ENCODE results near the gene INAVA.

Gene INAVA

DNA sequence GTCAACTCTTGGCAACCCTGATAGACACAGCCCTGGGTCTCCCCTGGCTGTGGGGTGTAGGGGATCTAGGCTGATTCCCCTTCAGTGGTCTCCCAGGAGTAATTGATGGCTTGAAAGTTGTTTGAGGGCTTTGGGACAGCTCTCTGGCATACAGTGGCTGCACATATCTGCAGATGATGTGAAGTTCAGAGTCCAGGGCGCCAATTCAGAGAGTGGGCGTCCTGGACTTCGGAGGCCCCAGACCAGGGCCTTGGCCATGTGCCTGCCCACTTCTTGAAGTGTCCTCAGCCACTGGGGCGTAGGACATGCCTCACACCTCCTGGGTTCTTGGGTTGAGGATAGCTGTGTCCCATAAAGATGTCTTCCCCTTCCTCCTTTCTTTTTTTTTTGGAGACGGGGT lies 2.6 kb downstream of the INAVA start:
- no peaks in the 10 kb centered on the region for H3K9me3 ChIP-seq
- in situ Hi-C loops (cut with MboI; ENCODE audit: low sequenced_read_pairs) = no loop called here
- no peak overlapping the region for H3K4me3 ChIP-seq
- no peaks in the 10 kb centered on the region for H3K4me1 ChIP-seq
- H3K36me3 ChIP-seq (replicated peaks) = no peaks in the 10 kb centered on the region
- no peaks in the 10 kb centered on the region for H3K27me3 ChIP-seq (ENCODE audit: low read depth)
- DNase-seq (ENCODE audit: low spot score in 2 of 2) = no peak

DNA sequence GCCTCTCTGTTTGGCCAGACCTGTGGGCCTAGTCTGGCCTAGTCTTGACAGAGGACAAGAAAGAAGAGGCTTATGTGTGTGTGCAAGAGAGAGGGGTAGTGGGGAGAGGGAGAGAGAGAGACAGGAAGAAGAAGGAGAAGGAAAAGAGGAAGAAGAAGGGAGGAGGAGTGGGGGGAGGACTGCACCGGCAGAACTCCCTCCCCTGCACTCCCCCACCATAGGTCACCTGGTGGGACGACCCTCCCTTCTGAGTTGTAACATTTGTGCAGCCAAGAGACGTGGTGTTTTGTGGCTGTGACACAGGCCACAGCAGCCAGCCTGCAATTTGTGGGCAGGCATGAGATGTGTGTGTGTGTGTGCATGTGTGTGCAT lies 4.3 kb downstream of the INAVA start:
- Histone ChIP-seq H3K4me1 (no peaks in the 10 kb centered on the region), H3K27me3 (ENCODE audit: low read depth) (no peaks in the 10 kb centered on the region), H3K4me3 (no peak overlapping the region), H3K9me3 (no peaks in the 10 kb centered on the region), H3K36me3 (replicated peaks) (no peaks in the 10 kb centered on the region)
- no peak for DNase-seq (ENCODE audit: low spot score in 2 of 2)
- in situ Hi-C loops (cut with MboI; ENCODE audit: low sequenced_read_pairs) = no loop called here

DNA sequence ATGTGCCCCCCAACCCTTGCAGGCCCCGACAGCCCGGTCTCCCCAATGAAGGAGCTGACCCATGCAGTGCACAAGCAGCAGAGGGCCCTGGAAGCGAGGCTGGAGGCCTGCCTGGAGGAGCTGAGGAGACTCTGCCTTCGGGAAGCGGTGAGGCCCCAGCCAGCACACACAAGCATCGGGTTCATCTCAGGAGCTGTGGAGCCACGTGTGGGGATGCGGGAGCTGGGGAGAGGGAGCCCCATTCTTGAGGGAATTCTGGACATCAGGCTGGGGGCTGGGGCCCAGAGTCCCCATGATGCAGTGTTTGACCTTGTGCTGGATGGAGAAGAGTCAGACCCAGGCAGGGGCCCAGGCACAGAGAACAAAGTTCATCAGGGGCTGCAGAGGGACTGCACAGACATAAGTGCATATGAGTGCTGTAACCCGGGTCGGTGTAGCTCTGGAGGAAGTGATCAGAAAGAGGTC lies 4.8 kb downstream of the INAVA start:
- Histone ChIP-seq H3K4me3 (no peak overlapping the region), H3K9me3 (no peaks in the 10 kb centered on the region), H3K27me3 (ENCODE audit: low read depth) (no peaks in the 10 kb centered on the region), H3K36me3 (replicated peaks) (no peaks in the 10 kb centered on the region), H3K4me1 (no peaks in the 10 kb centered on the region)
- no peak for DNase-seq (ENCODE audit: low spot score in 2 of 2)
- in situ Hi-C loops (cut with MboI; ENCODE audit: low sequenced_read_pairs) = no loop called here

DNA sequence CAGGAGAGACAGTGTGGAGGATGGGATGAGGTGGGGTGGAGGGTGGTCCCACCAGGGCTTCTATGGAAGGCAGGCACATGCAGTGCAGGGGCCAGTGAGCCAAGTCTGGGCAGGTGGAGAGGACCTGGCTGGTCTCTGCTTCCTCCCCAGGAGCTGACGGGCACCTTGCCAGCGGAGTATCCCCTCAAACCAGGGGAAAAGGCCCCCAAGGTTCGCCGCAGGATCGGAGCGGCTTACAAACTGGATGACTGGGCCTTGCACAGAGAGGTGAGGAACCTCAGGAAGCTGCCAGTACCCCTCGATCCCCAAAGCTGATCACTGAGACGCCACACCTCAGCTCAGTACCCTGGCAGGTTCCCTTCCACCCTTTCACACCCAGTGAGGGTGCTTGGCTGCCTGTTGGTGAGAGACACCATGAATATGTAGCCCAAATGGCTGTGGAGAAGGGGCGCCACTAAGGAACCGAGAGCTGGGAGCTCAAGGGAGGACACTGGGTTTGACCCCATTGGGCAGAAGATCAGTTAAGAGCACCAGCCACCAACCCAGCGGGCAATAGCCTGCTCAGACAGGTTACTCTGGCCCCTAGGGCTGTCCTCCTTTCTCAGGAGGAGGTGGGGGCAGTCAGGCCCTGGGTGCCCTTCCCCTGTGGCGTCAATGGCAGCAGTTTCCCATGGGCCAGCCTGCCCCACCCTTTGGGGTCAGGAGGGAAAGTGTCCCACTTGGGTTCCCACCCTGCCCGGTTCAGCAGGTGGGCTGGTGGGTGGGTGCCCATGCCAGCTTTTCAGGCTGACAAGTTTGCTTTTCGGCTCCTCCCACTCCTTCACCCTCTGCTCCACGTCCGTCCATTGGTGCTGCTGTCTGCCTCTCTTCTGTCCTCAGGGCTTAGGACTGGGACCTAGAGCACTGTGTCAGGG lies 5.5 kb downstream of the INAVA start:
- DNase-seq (ENCODE audit: low spot score in 2 of 2) = no peak
- in situ Hi-C loops (cut with MboI; ENCODE audit: low sequenced_read_pairs) = no loop called here
- Histone ChIP-seq H3K27me3 (ENCODE audit: low read depth) (no peaks in the 10 kb centered on the region), H3K4me3 (no peak overlapping the region), H3K4me1 (no peaks in the 10 kb centered on the region), H3K9me3 (no peaks in the 10 kb centered on the region), H3K36me3 (replicated peaks) (no peaks in the 10 kb centered on the region)

DNA sequence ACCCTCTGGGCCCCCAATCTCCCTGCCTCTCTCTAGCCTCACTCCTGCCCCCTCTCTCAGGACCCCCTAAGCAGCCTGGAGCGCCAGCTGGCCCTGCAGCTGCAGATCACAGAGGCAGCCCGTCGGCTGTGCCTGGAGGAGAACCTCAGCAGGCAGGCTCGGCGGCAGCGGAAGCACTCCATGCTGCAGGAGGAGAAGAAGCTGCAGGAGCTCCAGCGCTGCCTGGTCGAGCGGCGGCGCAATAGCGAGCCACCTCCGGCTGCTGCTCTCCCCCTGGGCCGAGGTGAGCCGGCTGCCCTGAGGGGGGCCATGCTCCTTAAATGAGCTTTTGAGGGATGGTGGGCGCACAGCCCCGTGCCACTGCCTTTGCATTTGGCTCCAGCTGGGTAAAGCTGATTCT lies 6.2 kb downstream of the INAVA start:
- in situ Hi-C loops (cut with MboI; ENCODE audit: low sequenced_read_pairs) = no loop called here

DNA sequence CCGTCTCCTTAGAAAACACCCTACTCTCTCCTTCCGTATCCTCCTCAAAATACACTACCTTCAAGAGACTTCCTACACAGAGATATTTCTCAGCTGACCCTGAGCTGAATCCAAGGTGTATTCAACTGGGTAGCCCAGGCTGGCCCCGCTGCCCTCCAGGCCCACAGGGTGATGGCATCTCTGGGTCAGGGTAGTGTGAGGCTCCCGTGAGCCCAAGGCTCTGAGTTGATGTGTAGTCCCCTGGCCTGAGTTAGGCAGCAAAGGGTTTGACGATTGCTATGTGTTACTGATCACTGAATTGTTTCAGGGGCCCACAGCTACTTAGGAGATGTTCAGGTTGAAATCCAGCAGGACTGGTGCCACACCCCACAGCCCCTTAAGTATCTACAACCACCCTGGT lies 6.7 kb downstream of the INAVA start:
- no peak for DNase-seq (ENCODE audit: low spot score in 2 of 2)
- H3K4me3 ChIP-seq = no peak overlapping the region
- in situ Hi-C loops (cut with MboI; ENCODE audit: low sequenced_read_pairs) = no loop called here
- no peaks in the 10 kb centered on the region for H3K27me3 ChIP-seq (ENCODE audit: low read depth)
- no peaks in the 10 kb centered on the region for H3K4me1 ChIP-seq
- no peaks in the 10 kb centered on the region for H3K36me3 ChIP-seq (replicated peaks)
- no peaks in the 10 kb centered on the region for H3K9me3 ChIP-seq

More for the DNA sequence above, 6.2 kb downstream of the INAVA start:
- Histone ChIP-seq H3K4me1 (no peaks in the 10 kb centered on the region), H3K36me3 (replicated peaks) (no peaks in the 10 kb centered on the region), H3K9me3 (no peaks in the 10 kb centered on the region), H3K4me3 (no peak overlapping the region), H3K27me3 (ENCODE audit: low read depth) (no peaks in the 10 kb centered on the region)
- no peak for DNase-seq (ENCODE audit: low spot score in 2 of 2)

DNA sequence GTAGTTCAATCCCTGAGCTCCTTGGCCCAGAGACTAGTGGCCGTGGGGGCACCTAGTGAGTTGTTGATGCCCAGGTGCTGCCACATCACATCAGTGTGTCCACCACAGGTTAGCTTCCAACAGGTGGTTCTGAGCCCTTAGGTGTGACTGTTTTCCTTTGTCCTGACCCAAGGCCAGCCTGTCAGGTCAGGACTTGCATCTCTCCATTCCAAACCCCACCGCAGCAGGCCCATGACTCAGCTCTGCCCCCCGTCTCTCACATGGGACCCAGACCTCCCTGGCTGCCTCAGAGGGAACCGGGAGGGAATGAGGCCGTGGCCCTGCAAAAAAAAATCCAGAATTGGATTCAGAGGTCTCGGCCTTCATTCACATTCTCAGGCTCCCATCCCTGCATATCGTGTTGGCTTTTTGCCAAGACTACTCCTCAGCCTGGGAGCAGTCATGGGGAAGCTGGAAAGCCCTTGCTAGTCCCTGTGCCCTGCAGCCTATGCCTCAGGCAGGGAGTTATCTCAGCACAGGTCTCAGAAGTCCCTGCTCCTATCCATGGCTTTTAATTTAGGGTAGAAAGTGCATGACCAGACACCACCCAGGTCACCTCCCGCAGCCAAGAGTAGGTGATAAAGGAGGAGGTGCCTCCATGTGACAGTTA lies 7.2 kb downstream of the INAVA start:
- H3K4me1 ChIP-seq = no peaks in the 10 kb centered on the region
- H3K36me3 ChIP-seq (replicated peaks) = no peaks in the 10 kb centered on the region
- in situ Hi-C loops (cut with MboI; ENCODE audit: low sequenced_read_pairs) = no loop called here
- DNase-seq (ENCODE audit: low spot score in 2 of 2) = no peak
- no peak overlapping the region for H3K4me3 ChIP-seq
- H3K27me3 ChIP-seq (ENCODE audit: low read depth) = no peaks in the 10 kb centered on the region
- H3K9me3 ChIP-seq = no peaks in the 10 kb centered on the region

DNA sequence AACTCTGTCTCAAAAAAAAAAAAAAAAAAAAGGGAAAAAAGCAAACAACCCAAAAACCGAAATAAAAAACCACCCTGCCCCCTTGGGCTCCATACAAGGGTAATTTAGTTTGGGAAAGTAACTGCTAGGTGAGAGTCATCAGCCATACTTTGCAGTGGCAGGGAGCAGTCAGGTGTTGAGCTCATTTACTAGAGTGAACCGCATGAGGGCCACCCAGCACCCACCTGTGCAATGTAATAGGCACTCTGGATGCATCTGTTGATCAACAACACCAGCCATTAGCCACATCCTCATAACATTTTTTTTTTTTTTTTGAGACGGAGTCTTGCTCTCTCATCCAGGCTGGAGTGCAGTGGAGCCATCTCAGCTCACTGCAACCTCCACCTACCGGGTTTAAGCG lies 9.1 kb downstream of the INAVA start:
- Histone ChIP-seq H3K36me3 (replicated peaks) (no peaks in the 10 kb centered on the region), H3K9me3 (no peaks in the 10 kb centered on the region), H3K4me1 (no peaks in the 10 kb centered on the region), H3K27me3 (ENCODE audit: low read depth) (no peaks in the 10 kb centered on the region), H3K4me3 (no peak overlapping the region)
- no peak for DNase-seq (ENCODE audit: low spot score in 2 of 2)
- in situ Hi-C loops (cut with MboI; ENCODE audit: low sequenced_read_pairs) = no loop called here

DNA sequence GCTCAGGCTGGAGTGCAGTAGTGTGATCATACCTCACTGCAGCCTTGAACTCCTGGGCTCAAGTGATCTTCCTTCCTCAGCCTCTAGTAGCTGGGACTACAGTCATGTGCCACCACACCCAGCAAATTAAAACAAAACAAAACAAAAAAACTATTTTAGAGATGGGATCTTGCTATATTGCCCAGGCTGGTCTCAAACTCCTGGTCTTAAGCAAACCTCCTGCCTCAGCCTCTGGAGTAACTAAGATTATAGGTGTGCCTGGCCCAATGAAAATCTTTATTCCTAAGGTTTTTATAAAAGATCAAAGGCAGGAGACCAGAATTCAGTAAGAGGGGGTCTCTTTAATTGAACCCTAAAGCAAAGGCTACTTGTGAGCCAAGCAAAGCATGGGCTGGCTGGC lies 10.1 kb downstream of the INAVA start:
- in situ Hi-C loops (cut with MboI; ENCODE audit: low sequenced_read_pairs) = no loop called here
- Histone ChIP-seq H3K4me3 (no peak overlapping the region), H3K4me1 (no peaks in the 10 kb centered on the region), H3K27me3 (ENCODE audit: low read depth) (no peaks in the 10 kb centered on the region), H3K9me3 (no peaks in the 10 kb centered on the region), H3K36me3 (replicated peaks) (no peaks in the 10 kb centered on the region)
- no peak for DNase-seq (ENCODE audit: low spot score in 2 of 2)

DNA sequence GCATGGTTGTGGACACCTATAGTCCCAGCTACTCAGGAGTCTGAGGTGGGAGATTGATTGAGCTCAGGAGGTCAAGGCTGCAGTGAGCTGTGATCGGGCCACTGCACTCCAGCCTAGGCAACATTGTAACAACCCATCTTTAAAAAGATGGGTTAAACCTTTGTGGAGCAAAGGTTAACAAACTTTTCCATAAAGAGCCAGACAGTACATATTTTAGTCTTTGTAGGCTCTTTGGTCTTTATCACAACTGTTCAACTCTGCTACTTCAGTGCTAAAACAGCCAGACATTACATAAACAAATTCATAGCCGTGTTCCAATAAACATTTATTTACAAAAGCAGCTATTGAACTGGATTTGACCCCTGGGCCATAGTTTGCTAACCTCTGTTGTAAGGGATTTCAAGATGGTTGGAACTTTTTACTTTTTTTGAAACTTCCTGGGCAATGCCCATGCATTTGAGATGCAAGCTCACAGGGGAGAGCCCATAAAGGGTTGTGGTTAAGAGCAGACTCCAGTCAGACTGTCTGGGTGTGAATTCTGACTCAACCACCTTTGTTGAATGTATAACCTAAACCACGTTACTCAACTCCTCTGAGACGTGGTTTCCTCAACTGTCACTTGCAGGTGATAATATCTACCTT lies 10.8 kb downstream of the INAVA start:
- H3K4me3 ChIP-seq = no peak overlapping the region

DNA sequence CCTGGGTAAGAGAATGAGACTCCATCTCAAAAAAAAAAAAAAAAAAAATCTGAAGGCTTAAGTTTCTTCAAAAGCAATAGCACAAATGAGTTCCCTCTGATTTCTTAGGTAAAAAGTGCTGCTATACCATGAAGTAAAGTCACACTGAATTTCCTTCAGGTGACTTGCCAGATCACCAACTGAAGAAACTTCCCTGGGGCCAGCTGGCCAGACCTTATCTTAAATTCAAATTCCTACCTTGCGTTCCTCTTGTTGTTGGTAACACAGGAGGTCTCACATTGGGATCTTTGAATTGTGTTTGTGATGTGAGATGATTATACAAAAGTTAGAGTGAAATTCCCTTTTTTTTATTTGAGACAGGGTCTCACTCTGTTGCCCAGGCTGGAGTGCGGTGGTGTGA lies 11.8 kb downstream of the INAVA start:
- no peaks in the 10 kb centered on the region for H3K27me3 ChIP-seq (ENCODE audit: low read depth)
- in situ Hi-C loops (cut with MboI; ENCODE audit: low sequenced_read_pairs) = no loop called here
- no peaks in the 10 kb centered on the region for H3K9me3 ChIP-seq
- no peak overlapping the region for H3K4me3 ChIP-seq
- H3K4me1 ChIP-seq = no peaks in the 10 kb centered on the region
- no peak for DNase-seq (ENCODE audit: low spot score in 2 of 2)
- no peaks in the 10 kb centered on the region for H3K36me3 ChIP-seq (replicated peaks)

More for the DNA sequence above, 10.8 kb downstream of the INAVA start:
- H3K27me3 ChIP-seq (ENCODE audit: low read depth) = no peaks in the 10 kb centered on the region
- in situ Hi-C loops (cut with MboI; ENCODE audit: low sequenced_read_pairs) = no loop called here
- DNase-seq (ENCODE audit: low spot score in 2 of 2) = no peak
- no peaks in the 10 kb centered on the region for H3K36me3 ChIP-seq (replicated peaks)
- H3K9me3 ChIP-seq = no peaks in the 10 kb centered on the region
- no peaks in the 10 kb centered on the region for H3K4me1 ChIP-seq

DNA sequence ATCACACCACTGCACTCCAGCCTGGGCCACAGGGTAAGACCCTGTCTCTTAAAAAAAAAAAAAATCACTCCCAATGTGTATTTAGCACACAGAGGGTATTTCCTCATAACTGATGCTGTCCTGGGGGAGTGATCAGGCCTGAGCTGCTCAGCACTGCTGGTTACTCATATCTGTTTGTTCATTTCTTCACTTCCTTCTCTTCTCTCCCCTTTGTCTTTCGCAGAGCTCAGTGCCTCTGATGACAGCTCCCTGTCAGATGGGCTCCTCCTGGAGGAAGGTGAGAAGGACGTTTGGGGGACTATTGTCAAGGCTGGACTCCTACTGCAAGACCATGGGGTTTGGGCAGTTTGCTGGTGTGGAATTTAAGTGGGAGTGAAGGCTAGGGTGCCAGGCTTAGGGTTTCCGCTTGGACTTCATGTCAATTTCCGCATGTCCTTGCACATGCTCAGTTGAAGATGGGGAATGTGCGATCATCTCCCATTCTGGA lies 13.0 kb downstream of the INAVA start:
- no peak overlapping the region for H3K4me3 ChIP-seq
- no peaks in the 10 kb centered on the region for H3K27me3 ChIP-seq (ENCODE audit: low read depth)
- H3K36me3 ChIP-seq (replicated peaks) = no peaks in the 10 kb centered on the region
- in situ Hi-C loops (cut with MboI; ENCODE audit: low sequenced_read_pairs) = no loop called here
- no peak for DNase-seq (ENCODE audit: low spot score in 2 of 2)
- no peaks in the 10 kb centered on the region for H3K4me1 ChIP-seq
- no peaks in the 10 kb centered on the region for H3K9me3 ChIP-seq

DNA sequence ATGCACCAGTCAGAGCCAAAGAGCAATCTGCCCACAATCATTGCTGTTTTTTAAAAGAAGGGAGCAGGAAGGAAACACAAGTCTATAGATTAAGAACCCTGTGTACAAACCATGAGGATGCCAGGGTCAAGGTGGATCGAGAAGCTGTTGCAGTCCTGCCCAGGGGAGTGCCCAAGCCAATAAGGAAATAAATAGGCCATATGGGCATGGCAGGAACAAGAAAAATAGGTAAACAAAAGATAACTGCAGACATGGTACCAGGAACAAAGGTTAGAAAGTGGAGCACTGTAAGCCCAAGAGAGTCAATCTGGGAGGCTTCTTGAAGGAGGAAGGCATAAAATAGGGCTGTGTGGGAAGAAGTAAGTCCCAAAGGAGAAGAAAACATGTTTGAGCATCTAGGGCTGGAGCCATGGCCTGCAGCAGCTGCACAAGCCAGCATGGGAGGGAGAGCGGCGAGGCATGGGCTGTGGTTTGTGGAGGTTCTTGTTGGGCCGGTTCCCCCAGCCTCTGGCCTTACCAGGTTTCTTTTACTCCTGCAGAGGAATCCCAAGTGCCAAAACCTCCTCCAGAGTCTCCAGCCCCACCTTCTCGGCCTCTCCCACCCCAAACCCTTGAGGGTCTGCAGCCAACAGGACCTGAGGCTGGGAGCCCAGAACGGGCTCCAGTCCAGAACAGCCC lies 13.6 kb downstream of the INAVA start:
- H3K4me1 ChIP-seq = no peaks in the 10 kb centered on the region
- no peaks in the 10 kb centered on the region for H3K9me3 ChIP-seq
- in situ Hi-C loops (cut with MboI; ENCODE audit: low sequenced_read_pairs) = no loop called here
- DNase-seq (ENCODE audit: low spot score in 2 of 2) = no peak
- no peaks in the 10 kb centered on the region for H3K36me3 ChIP-seq (replicated peaks)
- H3K27me3 ChIP-seq (ENCODE audit: low read depth) = no peaks in the 10 kb centered on the region
- H3K4me3 ChIP-seq = no peak overlapping the region
